ENCODE data around the gene ATAD2B.

- TF ChIP-seq, protein P1, sequence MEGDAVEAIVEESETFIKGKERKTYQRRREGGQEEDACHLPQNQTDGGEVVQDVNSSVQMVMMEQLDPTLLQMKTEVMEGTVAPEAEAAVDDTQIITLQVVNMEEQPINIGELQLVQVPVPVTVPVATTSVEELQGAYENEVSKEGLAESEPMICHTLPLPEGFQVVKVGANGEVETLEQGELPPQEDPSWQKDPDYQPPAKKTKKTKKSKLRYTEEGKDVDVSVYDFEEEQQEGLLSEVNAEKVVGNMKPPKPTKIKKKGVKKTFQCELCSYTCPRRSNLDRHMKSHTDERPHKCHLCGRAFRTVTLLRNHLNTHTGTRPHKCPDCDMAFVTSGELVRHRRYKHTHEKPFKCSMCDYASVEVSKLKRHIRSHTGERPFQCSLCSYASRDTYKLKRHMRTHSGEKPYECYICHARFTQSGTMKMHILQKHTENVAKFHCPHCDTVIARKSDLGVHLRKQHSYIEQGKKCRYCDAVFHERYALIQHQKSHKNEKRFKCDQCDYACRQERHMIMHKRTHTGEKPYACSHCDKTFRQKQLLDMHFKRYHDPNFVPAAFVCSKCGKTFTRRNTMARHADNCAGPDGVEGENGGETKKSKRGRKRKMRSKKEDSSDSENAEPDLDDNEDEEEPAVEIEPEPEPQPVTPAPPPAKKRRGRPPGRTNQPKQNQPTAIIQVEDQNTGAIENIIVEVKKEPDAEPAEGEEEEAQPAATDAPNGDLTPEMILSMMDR (IDR thresholded peaks at IDR 0.05), result no peak
- no peak for TF ChIP-seq POLR2A (IDR thresholded peaks at IDR 0.05)
These were observed 24.7 kb downstream of the ATAD2B start for GRCh38 chr2:23901966-23902846.

Data from heart left ventricle (tissue), 13 donors.